IPS-15b (cell line): ENCODE results near the gene KIFC3.
"Not testable (repeated sequence)": the region's sequence is repeated elsewhere in the genome, so short reads cannot be mapped to it uniquely, and the experiment has no call there.

Experiments used
- H3K27me3 ChIP-seq: one replicate; pipeline ENCODE4 v1.6.1; 2013; ENCODE audit warnings: low read length; ENCODE audit not compliant: control insufficient read depth, insufficient read depth
- H3K36me3 ChIP-seq: one replicate; pipeline ENCODE4 v1.6.1; 2013; ENCODE audit warnings: low read length; ENCODE audit not compliant: control insufficient read depth, insufficient read depth
- H3K4me1 ChIP-seq: one replicate; pipeline ENCODE4 v1.6.1; 2013; ENCODE audit warnings: mild to moderate bottlenecking, low read length; ENCODE audit not compliant: control insufficient read depth, insufficient read depth
- H3K4me3 ChIP-seq: one replicate; pipeline ENCODE4 v1.5.1; 2013; ENCODE audit warnings: low read depth, low read length
- H3K9ac ChIP-seq: one replicate; pipeline ENCODE4 v1.6.1; 2013; ENCODE audit warnings: low read depth, mild to moderate bottlenecking, low read length
- H3K9me3 ChIP-seq: one replicate; pipeline ENCODE4 v1.6.1; 2013; ENCODE audit warnings: mild to moderate bottlenecking, low read length; ENCODE audit not compliant: control insufficient read depth, insufficient read depth

KIFC3 gene

GRCh38 chr16:57781741-57782606 lies 20.3 kb downstream of the KIFC3 start:
- Histone ChIP-seq H3K4me1 (no peaks in the 10 kb centered on the region), H3K27me3 (no peaks in the 10 kb centered on the region), H3K4me3 (no peak overlapping the region), H3K36me3 (no peaks in the 10 kb centered on the region), H3K9ac (no peak overlapping the region), H3K9me3 (no peaks in the 10 kb centered on the region)

- Histone ChIP-seq H3K9me3 (no peaks in the 10 kb centered on the region), H3K4me1 (peaks cover 3% of the 10 kb centered on the region), H3K4me3 (no peak overlapping the region), H3K36me3 (no peaks in the 10 kb centered on the region), H3K9ac (no peak overlapping the region), H3K27me3 (no peaks in the 10 kb centered on the region)
Observed at GRCh38 chr16:57781349-57781740, 20.9 kb downstream of the KIFC3 start.

DNA sequence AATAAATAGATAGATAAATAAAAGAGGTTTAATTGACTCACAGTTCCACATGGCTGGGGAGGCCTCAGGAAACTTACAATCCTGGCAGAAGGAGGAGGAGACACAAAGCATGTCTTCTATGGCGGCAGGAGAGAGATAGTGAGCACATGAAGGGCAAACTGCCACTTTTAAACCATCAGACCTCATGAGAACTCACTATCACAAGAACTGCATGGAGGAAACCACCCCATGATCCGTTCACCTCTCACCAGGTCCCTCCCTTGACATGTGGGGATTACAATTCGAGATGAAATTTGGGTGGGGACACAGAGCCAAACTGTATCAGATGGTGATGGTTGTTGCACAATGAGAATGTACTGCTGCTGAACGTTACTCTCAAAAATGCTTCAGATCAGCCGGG lies 22.5 kb downstream of the KIFC3 start:
- H3K4me3 ChIP-seq, H3K36me3 ChIP-seq: not testable (repeated sequence)

DNA sequence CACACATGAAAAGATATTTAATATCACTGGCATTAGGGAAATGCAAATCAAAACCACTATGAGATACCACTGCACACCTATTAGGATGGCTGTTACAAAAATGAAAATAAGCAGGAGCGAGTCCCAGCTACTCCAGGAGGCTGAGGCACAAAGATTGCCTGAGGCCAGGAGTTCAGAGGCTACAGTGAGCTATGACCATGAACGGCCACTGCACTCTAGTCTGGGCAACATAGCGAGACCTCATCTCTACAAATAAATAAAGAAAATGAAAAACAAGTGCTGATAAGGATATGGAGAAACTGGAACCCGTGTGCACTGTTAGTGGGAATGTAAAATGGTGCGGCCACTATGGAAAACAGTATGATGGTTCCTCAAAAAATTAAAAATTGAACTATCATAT lies 23.6 kb downstream of the KIFC3 start:
- H3K9ac ChIP-seq: no peak overlapping the region
- no peaks in the 10 kb centered on the region for H3K9me3 ChIP-seq
- H3K4me1 ChIP-seq: peaks cover 11% of the 10 kb centered on the region
- H3K36me3 ChIP-seq: peaks cover 2% of the 10 kb centered on the region
- H3K27me3 ChIP-seq: no peaks in the 10 kb centered on the region
- no peak overlapping the region for H3K4me3 ChIP-seq

More for the DNA sequence above, 22.5 kb downstream of the KIFC3 start:
- not testable (repeated sequence) for H3K9ac ChIP-seq, H3K9me3 ChIP-seq, H3K27me3 ChIP-seq
- H3K4me1 ChIP-seq: peaks cover 11% of the 10 kb centered on the region

- Histone ChIP-seq H3K4me3 (no peak overlapping the region), H3K9me3 (no peaks in the 10 kb centered on the region), H3K4me1 (peaks cover 11% of the 10 kb centered on the region), H3K36me3 (peaks cover 5% of the 10 kb centered on the region), H3K27me3 (no peaks in the 10 kb centered on the region), H3K9ac (no peak overlapping the region)
Observed at GRCh38 chr16:57775661-57776469, 26.4 kb downstream of the KIFC3 start.

DNA sequence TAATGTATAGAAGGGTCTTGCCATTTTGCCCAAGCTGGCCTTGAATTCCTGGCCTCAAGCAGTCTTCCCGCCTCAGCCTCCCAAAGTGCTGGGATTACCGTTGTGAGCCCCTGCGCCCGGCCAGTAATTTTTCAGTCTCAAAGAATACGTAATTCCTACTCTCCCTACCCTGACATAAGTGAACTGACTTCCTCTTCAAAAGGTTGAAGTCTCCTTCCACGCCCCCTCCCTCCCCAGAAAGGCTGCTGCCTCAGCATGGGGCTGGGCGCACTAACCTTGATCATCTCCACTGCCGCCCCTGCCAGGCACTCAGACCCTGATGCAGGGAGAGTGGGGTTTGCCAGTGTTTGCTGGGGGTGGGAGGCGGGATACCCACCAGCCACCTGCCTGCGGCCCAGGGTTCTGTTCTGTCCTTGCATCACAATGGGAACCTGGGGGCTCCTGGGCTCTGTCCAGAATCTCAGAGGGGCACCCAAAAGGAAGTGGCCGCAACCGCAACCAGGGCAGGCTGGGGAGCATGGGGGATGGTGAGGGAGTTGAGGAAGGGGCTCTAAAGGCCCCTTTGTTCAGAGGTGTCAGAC lies 27.5 kb downstream of the KIFC3 start:
- Histone ChIP-seq H3K36me3 (peaks cover 9% of the 10 kb centered on the region), H3K9ac (no peak overlapping the region)

DNA sequence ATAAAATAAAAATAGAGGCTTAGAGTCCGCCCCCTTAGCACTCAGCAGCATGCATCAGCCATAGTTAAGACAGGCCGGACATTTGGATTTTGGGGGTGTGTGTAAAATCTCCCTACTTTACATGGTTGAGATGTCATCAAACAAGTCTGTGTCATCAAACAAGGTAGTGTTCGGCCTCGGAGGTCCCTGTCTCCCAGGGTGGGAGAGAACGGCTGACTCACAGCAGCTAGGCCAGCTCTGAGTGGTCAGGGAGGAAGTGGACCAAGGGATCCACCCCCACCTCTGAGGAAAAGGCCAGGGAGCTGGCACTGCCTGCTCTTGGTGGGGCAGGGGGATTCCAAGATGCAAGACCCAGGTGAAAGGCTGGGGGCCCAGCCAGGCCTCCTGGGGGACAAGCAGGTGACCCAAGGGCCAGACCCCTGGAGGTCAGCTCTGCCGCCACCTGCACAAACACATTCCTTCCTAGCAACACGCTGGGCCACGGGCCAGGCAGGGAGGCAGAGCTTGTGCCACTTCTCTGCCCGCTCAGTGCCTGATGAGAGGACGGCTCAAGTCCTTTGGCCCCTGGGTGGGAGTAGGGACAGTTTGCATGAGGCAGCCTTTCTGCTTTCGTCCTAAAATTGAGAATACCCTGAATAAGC lies 28.5 kb downstream of the KIFC3 start:
- H3K4me3 ChIP-seq: no peak overlapping the region
- H3K36me3 ChIP-seq: peaks cover 10% of the 10 kb centered on the region
- H3K4me1 ChIP-seq: peaks cover 11% of the 10 kb centered on the region
- H3K27me3 ChIP-seq: no peaks in the 10 kb centered on the region
- no peak overlapping the region for H3K9ac ChIP-seq
- no peaks in the 10 kb centered on the region for H3K9me3 ChIP-seq

More for the DNA sequence above, 27.5 kb downstream of the KIFC3 start:
- H3K4me1 ChIP-seq: peaks cover 11% of the 10 kb centered on the region
- no peak overlapping the region for H3K4me3 ChIP-seq
- H3K9me3 ChIP-seq: no peaks in the 10 kb centered on the region
- H3K27me3 ChIP-seq: no peaks in the 10 kb centered on the region

DNA sequence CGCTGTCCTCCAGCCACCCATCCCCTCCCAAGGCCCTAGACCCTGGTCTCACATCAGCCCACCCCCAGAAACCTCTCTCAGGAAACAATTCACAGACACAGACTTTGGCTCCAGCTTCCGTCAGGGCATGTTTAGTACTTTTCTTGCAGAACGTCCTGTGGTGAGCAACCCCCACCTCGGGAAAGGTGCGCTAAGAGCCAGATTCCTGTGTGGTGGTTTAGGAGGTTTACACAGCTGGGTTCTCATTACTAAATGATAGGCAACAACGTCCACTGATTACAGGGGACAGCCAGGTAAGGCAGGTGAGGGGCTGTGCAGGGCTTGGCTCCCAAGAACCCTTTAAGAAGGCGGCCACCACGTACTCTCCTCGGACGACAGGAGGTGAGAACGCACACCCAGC lies 29.3 kb downstream of the KIFC3 start:
- Histone ChIP-seq H3K9me3 (no peaks in the 10 kb centered on the region), H3K36me3 (peaks cover 10% of the 10 kb centered on the region), H3K4me3 (no peak overlapping the region), H3K27me3 (no peaks in the 10 kb centered on the region), H3K4me1 (peaks cover 11% of the 10 kb centered on the region), H3K9ac (no peak overlapping the region)

DNA sequence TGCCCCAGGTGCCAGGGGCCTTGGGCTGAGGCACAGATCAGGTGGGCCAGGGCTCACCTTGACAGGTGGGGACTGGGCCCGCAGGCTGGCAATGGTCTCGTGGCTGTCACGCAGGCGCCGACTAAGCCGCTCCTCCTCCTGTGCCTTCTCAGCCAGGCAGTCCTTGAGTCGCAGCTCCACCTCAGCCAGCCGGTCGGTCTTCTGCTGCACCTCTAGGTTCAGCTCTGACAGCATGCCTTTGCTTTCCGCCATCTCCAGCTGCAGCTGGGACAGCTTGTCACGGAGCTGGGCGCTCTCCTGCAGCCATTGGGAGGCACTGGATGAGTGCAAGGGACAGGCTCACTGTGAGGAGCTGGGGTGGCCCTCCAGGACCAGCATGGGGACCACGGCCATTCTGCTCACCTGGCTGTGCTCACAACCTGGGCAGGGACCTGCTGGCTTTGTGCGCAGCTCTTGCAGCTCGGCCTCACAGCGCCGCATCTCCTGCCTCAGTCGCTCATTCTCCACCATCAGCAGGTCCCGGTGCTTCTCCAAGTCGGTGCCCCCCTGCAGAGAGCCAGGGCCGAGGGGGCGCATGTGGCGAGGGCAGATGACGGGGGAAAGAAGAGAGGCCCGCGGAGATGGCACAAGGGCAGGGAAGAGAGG lies 31.0 kb downstream of the KIFC3 start:
- H3K4me1 ChIP-seq: peaks cover 7% of the 10 kb centered on the region
- peaks cover 10% of the 10 kb centered on the region for H3K36me3 ChIP-seq
- no peaks in the 10 kb centered on the region for H3K27me3 ChIP-seq
- H3K9me3 ChIP-seq: no peaks in the 10 kb centered on the region
- no peak overlapping the region for H3K4me3 ChIP-seq
- no peak overlapping the region for H3K9ac ChIP-seq

- Histone ChIP-seq H3K36me3 (peaks cover 10% of the 10 kb centered on the region), H3K9me3 (no peaks in the 10 kb centered on the region), H3K27me3 (no peaks in the 10 kb centered on the region), H3K9ac (no peak overlapping the region), H3K4me3 (no peak overlapping the region), H3K4me1 (peaks cover 4% of the 10 kb centered on the region)
Observed at GRCh38 chr16:57770361-57770760, 31.9 kb downstream of the KIFC3 start.

- no peaks in the 10 kb centered on the region for H3K27me3 ChIP-seq
- no peak overlapping the region for H3K4me3 ChIP-seq
- H3K4me1 ChIP-seq: no peaks in the 10 kb centered on the region
- no peak overlapping the region for H3K9ac ChIP-seq
- H3K36me3 ChIP-seq: peaks cover 10% of the 10 kb centered on the region
- H3K9me3 ChIP-seq: no peaks in the 10 kb centered on the region
Observed at GRCh38 chr16:57769541-57770145, 32.6 kb downstream of the KIFC3 start.
